Gastrocnemius medialis (tissue), 4 donors: Measurements from ENCODE around the gene STK38L.

Experiments used
- CTCF ChIP-seq, 5 experiments: fragments of 450-650 bp in 3 of 5; fragments of 200-600 bp in 2 of 5; sonication (generic) in 2 of 5; IDR thresholded peaks in 4 of 5; conservative IDR thresholded peaks in 1 of 5; 1 replicate in 4 of 5; 2 replicates in 1 of 5; pipeline ENCODE4 v1.5.1; 2016 to 2019; ENCODE audit warnings: antibody characterized with exemption in 5 of 5, mild to moderate bottlenecking in 3 of 5, moderate library complexity in 3 of 5
- POLR2A ChIP-seq, 2 donors: fragments of 450-650 bp; IDR thresholded peaks; one replicate each; pipeline ENCODE4 v1.6.1; 2017; ENCODE audit warnings: antibody characterized with exemption in 2 of 2, mild to moderate bottlenecking in 2 of 2, moderate library complexity in 2 of 2

GRCh38 chr12:27257104-27257843, 13.2 kb downstream of the STK38L start:
- TF ChIP-seq CTCF (IDR thresholded peaks at IDR 0.05 in 4 of 5, conservative IDR thresholded peaks at IDR 0.05 in 1 of 5) (no peak), POLR2A (IDR thresholded peaks at IDR 0.05) (no peak)
